Fibroblast of skin of abdomen (primary cell): ENCODE results near the gene HLA-E.
"Not testable (repeated sequence)": the region's sequence is repeated elsewhere in the genome, so short reads cannot be mapped to it uniquely, and the experiment has no call there.

Experiments
- DNase-seq: peaks from one replicate; pipeline ENCODE4 v3.0.0-alpha.2; 2013

HLA-E gene

DNA sequence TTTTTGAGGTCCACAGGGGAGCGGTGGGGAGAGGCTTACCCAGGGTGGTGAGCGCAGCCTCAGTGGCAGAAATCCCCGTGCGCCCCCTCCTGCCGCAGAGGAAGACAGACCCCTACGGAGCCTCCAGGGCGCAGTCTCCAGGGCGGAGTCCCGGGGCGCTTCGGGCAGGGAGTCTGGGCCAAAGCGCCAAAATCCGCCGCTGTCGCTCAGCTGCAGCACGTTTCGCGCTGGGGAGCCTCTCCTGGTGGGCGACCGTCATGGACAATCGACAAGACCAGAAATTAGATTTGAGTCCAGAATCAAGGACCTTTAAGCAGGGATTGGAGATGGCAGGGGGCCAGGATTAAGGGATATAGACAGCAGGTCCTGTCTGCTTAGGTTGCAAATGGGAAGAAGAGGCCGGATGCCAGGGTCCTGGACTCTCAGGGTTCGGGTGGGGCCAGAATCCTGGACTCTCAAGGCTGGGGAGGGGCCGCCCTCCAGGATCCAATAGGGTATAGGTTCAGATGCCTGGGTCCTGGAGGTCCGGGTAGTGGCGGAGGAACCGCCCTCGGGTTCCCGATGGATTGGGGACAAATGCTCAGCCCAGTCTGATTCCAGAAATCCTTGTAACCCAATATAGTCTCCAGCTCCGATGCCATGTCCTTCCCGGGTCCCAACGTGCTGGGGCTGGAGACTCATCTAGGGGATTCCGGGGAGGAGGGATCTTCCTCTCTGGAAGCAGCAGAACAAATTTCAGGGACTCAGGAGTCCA is 7.9 kb upstream of the HLA-E start:
- no peak for DNase-seq

DNA sequence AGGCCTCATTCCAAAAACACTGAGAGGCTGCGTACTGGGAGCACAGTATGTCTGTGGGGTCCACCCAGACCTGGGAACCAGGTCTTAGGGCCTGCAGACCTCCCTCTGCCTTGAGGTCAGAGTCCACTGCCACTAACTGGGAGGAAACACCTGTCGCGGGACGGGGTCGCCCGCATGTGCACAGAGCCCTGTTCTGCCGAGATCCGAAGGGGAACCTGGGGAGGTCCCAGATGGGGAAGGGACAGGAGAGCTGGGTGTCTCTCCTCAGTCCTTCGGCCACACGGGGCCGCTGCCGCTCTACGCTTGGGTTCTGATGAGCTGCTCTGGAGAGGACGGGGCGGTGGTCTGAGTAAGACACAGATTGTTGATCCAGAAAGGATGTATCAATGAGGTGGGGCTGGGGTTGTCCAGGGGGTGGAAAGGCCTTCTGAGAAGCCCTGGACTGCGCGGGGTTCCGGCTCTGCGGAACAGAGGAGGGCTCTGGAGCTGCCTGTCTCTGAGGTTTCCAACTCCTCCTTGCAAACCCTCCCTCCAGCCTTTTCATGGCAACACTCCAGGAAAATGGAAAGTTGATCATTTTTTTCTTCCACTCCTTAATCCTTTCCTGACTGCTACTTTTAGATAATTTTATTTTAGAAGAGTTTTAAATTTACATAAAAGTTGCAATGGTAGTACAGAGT is 7.2 kb upstream of the HLA-E start:
- peak; percentile 61 for DNase-seq

- peak; percentile 53 for DNase-seq
Measured at GRCh38 chr6:30483677-30484279, 5.5 kb upstream of the HLA-E start.

GRCh38 chr6:30485236-30485635 is 4.1 kb upstream of the HLA-E start:
- no peak for DNase-seq

DNA sequence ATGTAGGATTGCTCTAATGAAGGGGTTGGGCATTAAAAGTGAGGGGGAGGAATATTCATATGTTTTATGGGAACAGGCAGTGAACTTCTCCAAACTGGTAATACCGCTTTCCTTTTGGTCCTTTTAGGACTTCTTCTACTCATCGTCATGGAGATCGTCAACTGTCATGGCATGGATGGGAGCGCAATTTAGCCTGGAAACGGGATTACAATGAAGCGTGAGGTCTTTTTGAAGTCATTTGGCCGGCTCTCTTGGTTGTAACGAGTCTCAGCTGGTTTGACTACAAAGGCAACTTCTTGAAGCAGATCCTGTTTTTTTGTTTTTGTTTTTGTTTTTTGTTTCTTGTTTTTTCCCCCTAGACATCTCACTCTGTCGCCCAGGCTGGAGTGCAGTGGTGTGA is 1.4 kb upstream of the HLA-E start:
- no peak for DNase-seq

DNA sequence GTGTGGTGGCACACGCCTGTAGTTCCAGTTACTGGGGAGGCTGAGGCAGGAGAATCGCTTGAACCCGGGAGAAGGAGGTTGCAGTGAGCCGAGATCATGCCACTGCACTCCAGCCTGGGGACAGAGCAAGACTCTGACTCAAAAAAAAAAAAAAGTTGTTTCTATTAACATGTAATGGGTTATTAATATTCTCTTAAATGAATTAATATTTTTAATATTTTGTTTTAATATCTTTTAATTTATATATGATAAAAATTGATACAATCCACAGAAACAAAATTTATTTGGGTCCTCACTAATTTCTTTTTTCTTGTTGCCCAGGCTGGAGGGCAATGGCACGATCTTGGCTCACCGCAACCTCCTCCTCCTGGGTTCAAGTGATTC is 620 bp upstream of the HLA-E start:
- DNase-seq, result not testable (repeated sequence)

DNA sequence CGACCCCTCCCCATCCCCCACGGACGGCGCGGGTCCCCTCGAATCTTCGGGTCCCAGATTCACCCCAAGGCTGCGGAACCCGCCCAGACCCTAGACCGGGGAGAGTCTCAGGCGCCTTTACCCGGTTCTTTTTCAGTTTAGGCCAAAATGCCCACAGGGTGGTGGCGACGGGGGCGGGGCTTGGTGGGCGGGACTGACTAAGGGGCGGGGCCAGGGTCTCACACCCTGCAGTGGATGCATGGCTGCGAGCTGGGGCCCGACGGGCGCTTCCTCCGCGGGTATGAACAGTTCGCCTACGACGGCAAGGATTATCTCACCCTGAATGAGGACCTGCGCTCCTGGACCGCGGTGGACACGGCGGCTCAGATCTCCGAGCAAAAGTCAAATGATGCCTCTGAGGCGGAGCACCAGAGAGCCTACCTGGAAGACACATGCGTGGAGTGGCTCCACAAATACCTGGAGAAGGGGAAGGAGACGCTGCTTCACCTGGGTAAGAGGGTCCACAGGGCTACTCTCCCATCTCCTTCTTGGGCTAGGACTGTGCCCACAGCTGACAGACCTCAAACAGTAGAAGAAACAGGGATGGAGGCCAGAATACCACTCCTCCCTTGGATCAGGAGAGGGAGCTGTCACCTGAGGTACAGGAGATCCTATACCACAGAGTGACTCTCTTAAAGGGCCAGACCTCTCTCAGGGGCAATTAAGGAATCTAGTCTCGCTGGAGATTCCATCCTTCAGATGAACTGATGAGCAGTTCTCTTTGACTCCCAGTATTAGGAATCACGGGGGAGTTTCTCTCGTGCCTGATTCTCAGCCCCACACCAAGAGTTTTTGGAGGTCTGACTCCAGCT is 942 bp downstream of the HLA-E start:
- peak; percentile 62 for DNase-seq

DNA sequence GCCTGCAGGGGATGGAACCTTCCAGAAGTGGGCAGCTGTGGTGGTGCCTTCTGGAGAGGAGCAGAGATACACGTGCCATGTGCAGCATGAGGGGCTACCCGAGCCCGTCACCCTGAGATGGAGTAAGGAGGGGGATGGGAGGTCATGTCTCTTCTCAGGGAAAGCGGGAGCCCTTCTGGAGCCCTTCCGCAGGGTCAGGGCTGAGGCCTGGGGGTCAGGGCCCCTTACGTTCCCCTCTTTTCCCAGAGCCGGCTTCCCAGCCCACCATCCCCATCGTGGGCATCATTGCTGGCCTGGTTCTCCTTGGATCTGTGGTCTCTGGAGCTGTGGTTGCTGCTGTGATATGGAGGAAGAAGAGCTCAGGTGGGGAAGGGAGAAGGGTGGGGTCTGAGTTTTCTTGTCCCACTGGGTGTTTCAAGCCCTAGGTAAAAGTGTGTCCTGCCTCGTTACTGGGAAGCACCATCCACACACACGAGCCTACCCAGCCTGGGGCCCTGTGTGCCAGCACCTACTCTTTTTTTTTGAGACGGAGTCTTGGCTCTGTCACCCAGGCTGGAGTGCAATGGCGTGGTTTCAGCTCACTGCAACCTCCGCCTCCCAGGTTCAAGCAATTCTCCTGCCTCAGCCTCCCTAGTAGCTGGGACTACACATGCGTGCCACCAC is 2.1 kb downstream of the HLA-E start:
- not testable (repeated sequence) for DNase-seq

- DNase-seq, result no peak
Measured at GRCh38 chr6:30491991-30492952, 3.0 kb downstream of the HLA-E start.

GRCh38 chr6:30493643-30494250 is 4.4 kb downstream of the HLA-E start:
- DNase-seq, result no peak

- no peak for DNase-seq
Measured at GRCh38 chr6:30494291-30494861, 5.1 kb downstream of the HLA-E start.

GRCh38 chr6:30495060-30495459 is 5.8 kb downstream of the HLA-E start:
- not testable (repeated sequence) for DNase-seq

DNA sequence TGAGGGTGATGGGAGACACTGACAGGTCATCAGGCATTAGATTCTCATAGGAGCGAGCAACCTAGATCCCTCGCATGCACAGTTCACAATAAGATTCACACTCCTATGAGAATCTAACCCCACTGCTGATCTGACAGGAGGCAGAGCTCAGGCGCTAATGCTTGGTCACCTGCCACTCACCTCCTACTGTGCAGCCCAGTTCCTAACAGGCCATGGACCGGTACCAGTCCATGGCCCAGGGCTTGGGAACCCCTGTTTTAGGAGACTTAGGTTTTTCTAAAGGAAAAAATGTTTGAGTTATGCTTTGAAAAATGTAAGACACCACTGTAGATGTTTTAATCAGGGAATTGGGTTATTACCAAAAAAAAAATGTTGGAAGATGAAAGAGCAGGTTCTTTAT is 6.7 kb downstream of the HLA-E start:
- DNase-seq, result no peak

DNA sequence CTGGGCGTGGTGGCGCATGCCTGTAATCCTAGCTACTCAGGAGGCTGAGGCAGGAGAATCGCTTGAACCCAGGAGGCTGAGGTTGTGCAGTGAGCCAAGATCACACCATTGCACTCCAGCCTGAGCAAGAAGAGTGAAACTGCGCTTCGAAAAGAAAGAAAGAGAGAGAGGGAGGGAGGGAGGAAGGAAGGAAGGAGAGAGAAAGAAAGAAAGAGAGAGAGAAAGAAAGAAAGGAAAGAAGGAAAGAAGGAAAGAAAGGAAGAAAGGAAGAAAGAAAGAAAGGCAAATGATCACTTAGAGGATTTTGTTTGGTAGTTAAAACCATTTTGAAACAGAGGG is 7.9 kb downstream of the HLA-E start:
- not testable (repeated sequence) for DNase-seq

GRCh38 chr6:30497714-30498113 is 8.4 kb downstream of the HLA-E start:
- no peak for DNase-seq

DNA sequence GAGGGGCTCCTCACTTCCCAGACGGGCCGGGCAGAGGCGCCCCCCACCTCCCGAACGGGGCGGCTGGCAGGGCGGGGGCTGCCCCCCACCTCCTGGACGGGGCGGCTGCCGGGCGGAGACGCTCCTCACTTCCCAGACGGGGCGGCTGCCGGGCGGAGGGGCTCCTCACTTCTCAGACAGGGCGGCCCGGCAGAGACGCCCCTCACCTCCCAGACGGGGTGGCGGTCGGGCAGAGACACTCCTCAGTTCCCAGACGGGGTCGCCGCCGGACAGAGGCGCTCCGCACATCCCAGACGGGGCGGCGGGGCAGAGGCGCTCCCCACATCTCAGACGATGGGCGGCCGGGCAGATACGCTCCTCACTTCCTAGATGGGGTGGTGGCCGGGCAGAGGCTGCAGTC is 9.4 kb downstream of the HLA-E start:
- not testable (repeated sequence) for DNase-seq

- DNase-seq, result peak; percentile 23
Measured at GRCh38 chr6:30500421-30501355, 11.4 kb downstream of the HLA-E start.

DNA sequence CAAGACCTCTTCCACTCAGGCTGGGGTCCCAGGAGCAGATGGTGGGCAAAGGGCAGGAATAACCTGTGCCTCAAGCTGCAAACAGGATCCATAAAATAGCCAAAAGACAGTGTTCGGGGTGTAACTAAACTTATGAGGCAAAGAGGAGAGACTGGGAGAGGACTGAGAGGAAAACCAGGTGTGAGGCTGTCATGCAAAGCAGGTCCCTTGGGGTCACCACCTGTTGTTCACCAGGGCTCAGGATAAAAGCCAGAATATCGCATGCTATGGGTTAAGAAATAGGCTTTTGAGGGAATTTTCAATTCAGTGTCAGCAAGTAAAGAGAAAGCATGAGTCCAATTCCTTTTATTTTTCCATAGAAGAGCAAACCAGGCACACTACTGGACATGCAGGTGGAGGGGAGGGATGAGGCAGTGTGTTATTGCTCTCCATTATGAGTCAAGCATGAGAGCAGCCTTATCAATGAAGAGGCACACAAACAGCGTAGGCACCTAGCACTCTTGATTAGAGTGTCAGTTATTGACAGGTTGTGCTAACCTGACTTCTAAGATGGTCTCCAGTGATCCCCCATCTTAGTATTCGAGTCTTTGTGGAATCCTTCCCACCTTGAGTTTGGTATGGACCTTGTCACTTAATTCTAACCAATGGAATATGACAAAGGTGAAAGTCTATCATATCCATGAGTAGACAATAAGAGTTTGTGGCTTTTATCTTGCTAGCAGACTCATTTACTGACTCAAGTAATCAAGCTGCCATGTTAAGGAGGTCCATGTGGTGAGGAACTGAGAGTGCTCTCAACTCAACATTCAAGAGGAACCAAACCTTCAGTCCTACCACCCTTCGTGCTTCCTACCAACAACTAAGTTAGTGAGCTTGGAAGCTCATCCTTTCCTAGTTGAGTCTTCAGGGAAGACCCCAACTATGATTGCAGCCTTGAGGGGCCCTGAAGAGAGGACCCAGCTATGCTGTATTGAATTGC is 18.8 kb downstream of the HLA-E start:
- DNase-seq, result no peak
